Measurements from ENCODE around the gene CCDC97. TPM values are rescaled to one million over a fixed set of nuclear protein-coding genes. Genes with fewer than 3 reads are reported as not detected.

The CCDC97 gene
- polyA plus RNA-seq, 1 of the 3 experiments (the other 2 are of a cell fraction) = 9.6 TPM

DNA sequence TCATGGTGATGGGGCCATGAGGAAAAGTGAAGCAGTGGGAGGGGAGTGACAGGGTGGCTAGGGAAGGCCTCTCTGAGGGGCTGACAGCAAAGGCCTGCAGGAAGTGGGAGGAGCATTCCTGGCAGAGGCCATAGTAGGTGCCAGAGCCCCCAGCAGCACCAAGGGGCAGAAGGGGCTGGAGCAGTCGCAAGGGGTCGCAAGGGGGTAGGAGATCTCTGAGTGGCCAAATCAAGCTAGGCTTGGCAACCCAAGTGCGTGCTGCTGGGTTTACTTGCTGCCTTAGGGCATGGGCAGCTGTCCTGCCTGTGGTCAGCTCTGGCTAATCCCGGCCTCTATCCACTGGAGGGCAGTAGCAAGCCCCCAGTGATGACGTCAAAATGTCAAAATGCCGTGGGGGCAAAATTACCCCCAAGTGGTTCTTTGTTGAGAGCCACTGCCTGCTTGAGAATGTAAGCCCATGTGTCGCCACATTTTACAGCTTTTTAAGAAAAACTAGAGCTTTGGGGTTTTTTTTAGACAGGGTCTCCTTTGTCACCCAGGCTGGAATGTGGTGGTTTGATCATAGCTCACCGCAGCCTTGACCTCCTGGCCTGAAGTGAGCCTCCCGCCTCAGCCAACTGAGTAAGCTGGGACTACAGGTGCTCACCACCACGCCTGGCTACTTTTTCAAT lies 11.8 kb downstream of the CCDC97 start:
- Histone ChIP-seq H3K9me3 (no peaks in the 10 kb centered on the region), H3K9me2 (no peaks in the 10 kb centered on the region), H3K27ac (ENCODE audit: low read depth in 2 of 2, low read length in 1 of 2) (peak overlapping the region; percentile 44 to 100), H3K27me3 (ENCODE audit: insufficient read depth) (no peaks in the 10 kb centered on the region), H3K9ac (peak overlapping the region; percentile 87; the same call in 1 of the 2 replicates), H3K36me3 (replicated peaks in 1 of 2; ENCODE audit: control insufficient read depth in 1 of 2, insufficient read depth in 2 of 2, low read length in 1 of 2) (peaks cover 23 to 36% of the 10 kb centered on the region in 2 experiments), H3F3A (replicated peaks; ENCODE audit: insufficient read depth) (peaks cover 54% of the 10 kb centered on the region), H3K4me1 (ENCODE audit: control insufficient read depth in 1 of 2, insufficient read depth in 2 of 2, low read depth in 1 of 2, low read length in 1 of 2) (peaks cover 46 to 53% of the 10 kb centered on the region in 2 experiments), H4K20me1 (ENCODE audit: insufficient read depth) (no peaks in the 10 kb centered on the region), H3K4me3 (ENCODE audit: low read depth in 2 of 2, low read length in 1 of 2) (no peak overlapping the region; a peak in 1 of 4 replicates), H3K79me2 (ENCODE audit: insufficient read depth) (peaks cover 49% of the 10 kb centered on the region), H2AFZ (ENCODE audit: low read depth) (no peak overlapping the region), H3K4me2 (peak overlapping the region; percentile 82; the same call in 1 of the 2 replicates)
- ChIA-PET CTCF (interaction anchor here (0.7 to 6.9 kb wide), 21 partner anchors 9 to 118 kb away, joined by 3 to 54 read pairs (median 4); partner anchors contain the start of genes B9D2, DMAC2 and TGFB1), POLR2A (interaction anchor here (0.9 kb wide), 1 partner anchor 75 kb away, joined by 5 read pairs; no protein-coding TSS in a partner anchor)
- 53% methylated on average over 10 of the region's 10 CpGs for WGBS (ENCODE audit: low lambda C conversion rate)
- 0 out of 2 replicates have a peak, but pooled peaks have one; percentile 1 for TF ChIP-seq FOSL2 (IDR thresholded peaks at IDR 0.05; ENCODE audit: borderline replicate concordance, low read depth)
- no peak for TF ChIP-seq YY1 (IDR thresholded peaks at IDR 0.05; ENCODE audit: low read depth)
- peak; percentile 60 for TF ChIP-seq SMC3 (IDR thresholded peaks at IDR 0.05; ENCODE audit: low read depth, low read length)
- peak; percentile 53 for TF ChIP-seq RAD21 (IDR thresholded peaks at IDR 0.05; ENCODE audit: low read length)
- TF ChIP-seq ZBTB33 (IDR thresholded peaks at IDR 0.05; ENCODE audit: borderline replicate concordance, low read depth) = no peak
- TF ChIP-seq, protein P1, sequence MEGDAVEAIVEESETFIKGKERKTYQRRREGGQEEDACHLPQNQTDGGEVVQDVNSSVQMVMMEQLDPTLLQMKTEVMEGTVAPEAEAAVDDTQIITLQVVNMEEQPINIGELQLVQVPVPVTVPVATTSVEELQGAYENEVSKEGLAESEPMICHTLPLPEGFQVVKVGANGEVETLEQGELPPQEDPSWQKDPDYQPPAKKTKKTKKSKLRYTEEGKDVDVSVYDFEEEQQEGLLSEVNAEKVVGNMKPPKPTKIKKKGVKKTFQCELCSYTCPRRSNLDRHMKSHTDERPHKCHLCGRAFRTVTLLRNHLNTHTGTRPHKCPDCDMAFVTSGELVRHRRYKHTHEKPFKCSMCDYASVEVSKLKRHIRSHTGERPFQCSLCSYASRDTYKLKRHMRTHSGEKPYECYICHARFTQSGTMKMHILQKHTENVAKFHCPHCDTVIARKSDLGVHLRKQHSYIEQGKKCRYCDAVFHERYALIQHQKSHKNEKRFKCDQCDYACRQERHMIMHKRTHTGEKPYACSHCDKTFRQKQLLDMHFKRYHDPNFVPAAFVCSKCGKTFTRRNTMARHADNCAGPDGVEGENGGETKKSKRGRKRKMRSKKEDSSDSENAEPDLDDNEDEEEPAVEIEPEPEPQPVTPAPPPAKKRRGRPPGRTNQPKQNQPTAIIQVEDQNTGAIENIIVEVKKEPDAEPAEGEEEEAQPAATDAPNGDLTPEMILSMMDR (IDR thresholded peaks at IDR 0.05) = peak; percentile 80
- TF ChIP-seq MXI1 (IDR thresholded peaks at IDR 0.05; ENCODE audit: low read depth, low read length) = 0 out of 2 replicates have a peak, but pooled peaks have one; percentile 33
- TF ChIP-seq USF1 (IDR thresholded peaks at IDR 0.05; ENCODE audit: borderline replicate concordance, low read depth) = no peak
- peak; percentile 39 for TF ChIP-seq CHD2 (IDR thresholded peaks at IDR 0.05; ENCODE audit: low read length, partially characterized antibody)
- 0 out of 2 replicates have a peak, but pooled peaks have one; percentile 11 for TF ChIP-seq POLR2AphosphoS5 (IDR thresholded peaks at IDR 0.05; ENCODE audit: low read depth, low read length)
- peak; percentile 55; the same call in 1 of the 2 replicates for TF ChIP-seq SIN3A (IDR thresholded peaks at IDR 0.05; ENCODE audit: borderline replicate concordance, low read depth, low read length)
- DNase-seq = peak; percentile 90

Data from SK-N-SH (cell line).